Measurements from ENCODE around the gene KLK11. TPM values are rescaled to one million over a fixed set of nuclear protein-coding genes. Genes with fewer than 3 reads are reported as not detected.

KLK11 gene
- total and polyA plus RNA-seq, 2 experiments from 2014 or later, result not detected

DNA sequence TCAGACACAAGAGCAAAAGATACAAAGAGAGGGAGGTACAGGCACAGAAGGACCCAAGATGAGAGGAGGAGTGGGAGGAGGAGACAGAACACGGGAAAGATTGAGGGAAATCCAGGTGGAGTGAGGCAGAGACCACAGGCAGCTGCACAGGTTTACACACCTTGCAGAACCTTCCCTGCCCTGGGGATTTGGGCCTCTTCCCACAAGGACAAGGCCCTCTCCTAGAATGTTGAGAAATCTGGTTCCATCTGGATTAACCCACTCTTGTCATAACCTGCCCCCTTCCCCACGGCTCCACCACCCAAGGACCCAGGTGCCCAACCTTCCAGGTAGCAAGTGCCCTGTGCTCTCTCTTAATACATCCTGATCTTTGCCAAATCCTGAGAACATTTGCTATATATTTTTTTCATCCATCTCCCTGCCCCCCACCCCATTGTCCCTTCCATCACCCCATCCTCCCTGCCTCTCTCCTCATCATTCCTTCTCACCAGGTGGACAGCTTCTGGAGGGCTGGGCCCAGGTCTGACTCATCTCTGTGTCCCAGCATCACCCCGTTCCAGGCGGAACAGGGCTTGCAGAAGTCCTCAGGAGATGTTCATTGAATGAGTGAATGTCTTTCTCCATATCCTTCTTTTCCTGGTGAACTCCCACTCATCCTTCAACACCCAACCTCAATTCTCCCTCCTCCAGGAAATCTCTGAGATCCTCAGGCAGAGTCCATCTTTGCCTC, 16.2 kb downstream of the KLK11 start:
- DNase-seq (ENCODE audit: low read depth in 1 of 2, low spot score in 1 of 2), result no peak
- peaks cover 60% of the 10 kb centered on the region for H3K27me3 ChIP-seq
- TF ChIP-seq, protein P1, sequence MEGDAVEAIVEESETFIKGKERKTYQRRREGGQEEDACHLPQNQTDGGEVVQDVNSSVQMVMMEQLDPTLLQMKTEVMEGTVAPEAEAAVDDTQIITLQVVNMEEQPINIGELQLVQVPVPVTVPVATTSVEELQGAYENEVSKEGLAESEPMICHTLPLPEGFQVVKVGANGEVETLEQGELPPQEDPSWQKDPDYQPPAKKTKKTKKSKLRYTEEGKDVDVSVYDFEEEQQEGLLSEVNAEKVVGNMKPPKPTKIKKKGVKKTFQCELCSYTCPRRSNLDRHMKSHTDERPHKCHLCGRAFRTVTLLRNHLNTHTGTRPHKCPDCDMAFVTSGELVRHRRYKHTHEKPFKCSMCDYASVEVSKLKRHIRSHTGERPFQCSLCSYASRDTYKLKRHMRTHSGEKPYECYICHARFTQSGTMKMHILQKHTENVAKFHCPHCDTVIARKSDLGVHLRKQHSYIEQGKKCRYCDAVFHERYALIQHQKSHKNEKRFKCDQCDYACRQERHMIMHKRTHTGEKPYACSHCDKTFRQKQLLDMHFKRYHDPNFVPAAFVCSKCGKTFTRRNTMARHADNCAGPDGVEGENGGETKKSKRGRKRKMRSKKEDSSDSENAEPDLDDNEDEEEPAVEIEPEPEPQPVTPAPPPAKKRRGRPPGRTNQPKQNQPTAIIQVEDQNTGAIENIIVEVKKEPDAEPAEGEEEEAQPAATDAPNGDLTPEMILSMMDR (IDR thresholded peaks at IDR 0.05; ENCODE audit: low read depth, low read length), result no peak

DNA sequence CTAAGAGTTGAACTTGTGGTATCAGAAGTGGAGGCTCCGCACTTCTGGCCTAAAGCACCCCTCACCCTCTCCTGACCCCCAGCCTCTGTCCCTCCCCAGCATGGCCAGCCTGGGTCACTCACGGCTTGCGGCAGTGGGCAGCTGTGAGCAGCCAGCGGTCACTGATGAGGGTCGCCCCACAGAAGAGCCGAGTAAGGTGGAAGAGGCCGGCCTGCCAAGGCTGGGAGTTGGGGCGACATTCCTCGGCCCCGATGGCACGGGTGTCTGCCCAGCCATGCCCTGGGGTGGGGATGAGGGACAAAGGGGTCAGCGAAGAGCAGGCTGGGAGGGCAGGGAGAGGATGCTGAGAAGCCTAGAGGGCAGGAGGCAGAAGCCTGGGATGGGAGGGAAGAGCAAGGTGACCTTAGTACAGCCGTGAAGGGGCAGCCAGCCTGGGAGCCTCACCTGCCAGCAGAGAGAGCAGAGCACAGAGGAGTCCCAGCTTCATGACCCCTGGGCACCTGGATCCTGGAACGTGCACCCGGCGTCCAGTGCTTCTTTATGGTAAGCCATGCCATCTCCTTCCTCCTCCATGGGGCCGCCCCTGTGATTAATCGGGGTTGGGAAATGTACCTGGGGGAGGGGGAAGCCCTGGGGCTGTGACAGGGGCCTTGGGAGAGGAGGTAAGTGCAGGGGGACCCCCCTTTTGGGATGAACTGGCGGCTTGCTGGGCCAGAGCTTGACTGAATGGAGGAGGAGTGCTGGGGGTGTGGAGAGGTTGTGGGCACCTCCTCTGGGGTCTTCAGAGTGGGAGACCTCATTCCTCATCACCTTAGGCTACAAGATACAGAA, 17.1 kb downstream of the KLK11 start:
- TF ChIP-seq, protein P1 (IDR thresholded peaks at IDR 0.05; ENCODE audit: low read depth, low read length), result no peak
- Histone ChIP-seq H3K9me3 (ENCODE audit: low read depth) (no peaks in the 10 kb centered on the region), H3K4me3 (no peak overlapping the region), H3K36me3 (no peaks in the 10 kb centered on the region), H3K4me1 (ENCODE audit: low read depth) (no peaks in the 10 kb centered on the region), H3K27me3 (peaks cover 51% of the 10 kb centered on the region), H3K27ac (no peak overlapping the region)
- DNase-seq (ENCODE audit: low read depth in 1 of 2, low spot score in 1 of 2), result no peak

More for the DNA sequence above, 16.2 kb downstream of the KLK11 start:
- H3K4me3 ChIP-seq, result no peak overlapping the region
- no peaks in the 10 kb centered on the region for H3K4me1 ChIP-seq (ENCODE audit: low read depth)
- no peaks in the 10 kb centered on the region for H3K9me3 ChIP-seq (ENCODE audit: low read depth)
- H3K27ac ChIP-seq, result no peak overlapping the region
- no peaks in the 10 kb centered on the region for H3K36me3 ChIP-seq

DNA sequence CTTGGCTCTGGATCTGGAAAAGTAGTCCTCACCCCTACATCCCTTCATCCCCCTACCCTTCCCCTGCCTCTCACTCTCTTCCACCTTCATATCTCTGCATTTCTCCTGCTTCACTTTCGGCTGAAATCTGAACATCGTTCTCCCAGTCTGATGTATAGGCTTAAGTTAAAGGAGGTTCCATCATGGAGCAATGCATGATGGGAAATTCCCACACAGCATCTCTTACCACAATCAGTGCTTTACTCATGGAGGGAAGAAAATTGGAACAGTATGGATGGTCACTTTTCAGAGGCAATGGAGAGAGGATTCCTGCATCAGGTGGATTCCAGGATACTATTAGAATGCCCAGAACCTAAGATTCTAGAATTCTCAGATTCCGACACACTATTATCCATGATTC, 18.9 kb downstream of the KLK11 start:
- Histone ChIP-seq H3K27me3 (peaks cover 45% of the 10 kb centered on the region), H3K4me1 (ENCODE audit: low read depth) (no peaks in the 10 kb centered on the region), H3K36me3 (no peaks in the 10 kb centered on the region), H3K27ac (no peak overlapping the region), H3K4me3 (no peak overlapping the region), H3K9me3 (ENCODE audit: low read depth) (no peaks in the 10 kb centered on the region)
- TF ChIP-seq, protein P1 (IDR thresholded peaks at IDR 0.05; ENCODE audit: low read depth, low read length), result no peak
- DNase-seq (ENCODE audit: low read depth in 1 of 2, low spot score in 1 of 2), result no peak

- H3K27ac ChIP-seq, result no peak overlapping the region
- TF ChIP-seq, protein P1 (IDR thresholded peaks at IDR 0.05; ENCODE audit: low read depth, low read length), result no peak
- H3K27me3 ChIP-seq, result peaks cover 45% of the 10 kb centered on the region
- DNase-seq (ENCODE audit: low read depth in 1 of 2, low spot score in 1 of 2), result no peak
- H3K4me3 ChIP-seq, result no peak overlapping the region
- no peaks in the 10 kb centered on the region for H3K36me3 ChIP-seq
- no peaks in the 10 kb centered on the region for H3K9me3 ChIP-seq (ENCODE audit: low read depth)
- H3K4me1 ChIP-seq (ENCODE audit: low read depth), result no peaks in the 10 kb centered on the region
Measured at GRCh38 chr19:51006406-51006805, 20.0 kb downstream of the KLK11 start.

- Histone ChIP-seq H3K9me3 (ENCODE audit: low read depth) (no peaks in the 10 kb centered on the region), H3K27me3 (peaks cover 36% of the 10 kb centered on the region), H3K27ac (no peak overlapping the region), H3K4me1 (ENCODE audit: low read depth) (no peaks in the 10 kb centered on the region), H3K36me3 (no peaks in the 10 kb centered on the region), H3K4me3 (no peak overlapping the region)
- no peak for DNase-seq (ENCODE audit: low read depth in 1 of 2, low spot score in 1 of 2)
- TF ChIP-seq, protein P1 (IDR thresholded peaks at IDR 0.05; ENCODE audit: low read depth, low read length), result no peak
Measured at GRCh38 chr19:51005248-51005647, 21.2 kb downstream of the KLK11 start.

All from cardiac muscle cell (in vitro differentiated cells and primary cell).